ENCODE measurements around the gene EDDM13.
A peak's percentile ranks its signal among the peaks of the same experiment; 100 is the strongest.

EDDM13 gene

DNA sequence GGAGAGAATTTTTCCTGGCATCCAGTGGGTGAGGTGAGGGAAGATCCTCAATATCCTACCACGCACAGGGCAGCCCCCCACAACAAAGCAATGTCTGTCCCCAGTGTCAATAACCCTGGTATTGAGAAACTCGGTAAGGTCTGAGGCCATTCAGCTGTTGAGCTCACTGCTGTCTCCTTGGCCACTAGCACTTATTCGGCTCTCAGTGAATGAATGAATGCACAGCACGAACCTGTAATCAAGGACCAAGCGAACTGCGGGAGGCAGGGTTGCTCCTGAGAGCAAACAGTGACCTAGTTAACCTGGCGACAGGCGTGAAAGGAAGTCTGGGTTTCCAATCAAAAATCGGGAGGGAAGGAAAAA lies 41.5 kb downstream of the EDDM13 start:
- peak overlapping the region; percentile 62 for H3K4me3 ChIP-seq (ENCODE audit: low read depth, low read length)
- TF ChIP-seq CTCF (IDR thresholded peaks at IDR 0.05; ENCODE audit: borderline replicate concordance, insufficient read depth, low read depth, low read length) = no peak

- TF ChIP-seq CTCF (IDR thresholded peaks at IDR 0.05; ENCODE audit: borderline replicate concordance, insufficient read depth, low read depth, low read length) = no peak
- peak within 1 kb of the TSS; percentile 62 for H3K4me3 ChIP-seq (ENCODE audit: low read depth, low read length)
Measured at GRCh38 chr19:56314381-56315076, 42.0 kb downstream of the EDDM13 start, which contains the start of gene ZSCAN5A. ZSCAN5A (minus strand) TSS chr19:56314839; CDS start chr19:56225046, 89,793 bp downstream.

- peak overlapping the region; percentile 62 for H3K4me3 ChIP-seq (ENCODE audit: low read depth, low read length)
- no peak for TF ChIP-seq CTCF (IDR thresholded peaks at IDR 0.05; ENCODE audit: borderline replicate concordance, insufficient read depth, low read depth, low read length)
Measured at GRCh38 chr19:56315077-56315828, 42.7 kb downstream of the EDDM13 start.

DNA sequence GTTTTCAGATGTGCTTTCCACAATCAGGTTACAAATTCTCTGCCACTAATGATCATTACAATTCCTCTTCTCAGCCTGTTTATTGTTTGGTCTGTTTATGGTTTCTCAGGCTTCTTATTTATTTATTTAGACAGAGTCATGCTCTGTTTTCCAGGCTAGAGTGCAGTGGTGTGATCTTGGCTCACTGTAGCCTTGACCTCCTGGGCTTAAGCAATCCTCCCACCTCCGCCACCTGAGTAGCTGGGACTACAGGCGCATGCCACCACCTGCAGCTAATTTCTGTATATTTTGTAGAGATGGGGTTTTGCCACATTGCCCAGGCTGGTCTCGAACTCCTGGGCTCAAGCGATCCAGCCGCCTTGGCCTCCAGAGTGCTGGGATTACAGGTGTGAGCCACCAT lies 44.2 kb downstream of the EDDM13 start:
- TF ChIP-seq CTCF (IDR thresholded peaks at IDR 0.05; ENCODE audit: borderline replicate concordance, insufficient read depth, low read depth, low read length) = no peak
- H3K4me3 ChIP-seq (ENCODE audit: low read depth, low read length) = no peak overlapping the region

GRCh38 chr19:56317749-56318148 lies 45.2 kb downstream of the EDDM13 start:
- H3K4me3 ChIP-seq (ENCODE audit: low read depth, low read length) = no peak overlapping the region
- TF ChIP-seq CTCF (IDR thresholded peaks at IDR 0.05; ENCODE audit: borderline replicate concordance, insufficient read depth, low read depth, low read length) = no peak

GRCh38 chr19:56319991-56320390 lies 47.4 kb downstream of the EDDM13 start:
- no peak for TF ChIP-seq CTCF (IDR thresholded peaks at IDR 0.05; ENCODE audit: borderline replicate concordance, insufficient read depth, low read depth, low read length)
- no peak overlapping the region for H3K4me3 ChIP-seq (ENCODE audit: low read depth, low read length)
